Esophagus mucosa (tissue), 1 donor: ENCODE measurements around the gene TSSC4. TPM values are rescaled to one million over a fixed set of nuclear protein-coding genes. Genes with fewer than 3 reads are reported as not detected.

Experiments used
- ATAC-seq: fragments of 200-7000 bp; cut with Tn5 transposase; one replicate; pipeline ENCODE4 v1.9.1; 2020
- total RNA-seq: library from RNA; stranded (reverse); gene quantifications from one replicate; pipeline ENCODE4 v1.2.4, GENCODE V29; 2023
- donor health status: DM: yes; HTN: yes; CAD: no.

Gene TSSC4
- total RNA-seq, 1 donor from 2014 or later, result 36.7 TPM

DNA sequence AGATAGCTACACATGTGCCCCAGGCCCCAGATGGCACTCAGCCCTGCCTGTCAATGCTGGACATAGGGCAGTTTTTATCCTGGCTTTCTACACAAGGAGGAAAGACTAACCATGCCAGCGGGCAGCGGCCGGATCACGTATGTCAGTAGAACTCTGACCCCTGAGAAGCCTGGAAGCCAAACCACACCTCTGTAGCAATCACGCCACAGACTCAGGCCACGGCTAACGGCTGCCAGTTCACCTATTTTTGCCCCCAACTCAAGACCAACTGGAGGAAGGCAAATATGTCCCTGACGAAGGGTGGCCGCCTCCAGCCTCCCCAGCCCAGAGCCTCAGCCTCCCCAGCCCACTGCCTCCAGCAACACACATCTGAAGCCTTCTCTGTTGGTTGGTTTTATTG, 30.7 kb upstream of the TSSC4 start:
- ATAC-seq, result no peak

- no peak for ATAC-seq
These were observed 25.9 kb upstream of the TSSC4 start for GRCh38 chr11:2374456-2375201.

GRCh38 chr11:2375341-2375853, 25.2 kb upstream of the TSSC4 start:
- ATAC-seq, result no peak

- no peak for ATAC-seq
These were observed 24.5 kb upstream of the TSSC4 start for GRCh38 chr11:2375964-2376551.

- peak; percentile 68 for ATAC-seq
These were observed 23.6 kb upstream of the TSSC4 start, which contains the start of gene CD81 for GRCh38 chr11:2376751-2377451. TSS of gene CD81 (plus strand) at chr11:2377310. CDS start at chr11:2377550, 240 bp downstream.

DNA sequence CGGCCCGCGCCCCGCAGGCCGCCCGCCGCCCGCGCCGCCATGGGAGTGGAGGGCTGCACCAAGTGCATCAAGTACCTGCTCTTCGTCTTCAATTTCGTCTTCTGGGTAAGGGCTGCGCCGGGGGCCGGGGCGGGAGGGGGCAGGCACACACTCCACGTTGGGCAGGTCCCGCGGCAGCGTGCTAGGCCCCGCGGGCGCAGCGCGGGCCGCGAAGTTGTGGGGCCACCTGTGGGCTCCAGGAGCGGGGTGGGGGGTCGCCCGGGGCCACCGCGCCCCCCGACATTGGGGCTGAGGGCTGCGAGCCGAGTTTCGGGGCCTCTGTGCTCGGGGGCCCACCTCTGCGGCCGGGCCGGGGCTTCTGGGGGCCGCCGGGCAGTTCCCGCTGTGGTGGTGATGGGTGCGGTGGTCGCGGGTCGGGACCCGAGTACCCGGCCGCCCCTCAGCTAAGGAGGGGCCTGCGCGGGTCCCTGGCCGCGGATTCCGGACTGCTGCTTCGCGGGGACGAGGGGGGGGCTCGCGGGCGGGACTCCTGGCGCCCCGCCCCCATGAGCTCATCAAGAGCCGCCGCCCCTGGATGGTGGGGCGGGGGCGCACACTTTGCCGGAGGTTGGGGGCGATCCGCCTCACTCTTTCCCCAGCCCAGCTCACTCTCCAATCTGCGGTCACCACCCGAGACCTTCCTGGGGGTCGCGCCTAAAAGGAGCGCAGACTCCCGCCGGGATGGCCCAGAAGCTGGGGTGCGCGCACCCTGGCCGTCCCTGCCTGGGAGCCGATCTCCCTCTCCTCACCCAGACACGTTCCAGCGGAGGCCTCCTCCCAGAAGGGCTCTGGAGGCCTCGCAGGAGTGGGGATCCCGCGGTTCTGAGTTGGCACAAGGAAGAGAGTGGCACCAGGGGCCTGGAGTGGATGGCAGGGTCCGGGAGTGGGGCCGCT, 22.8 kb upstream of the TSSC4 start:
- ATAC-seq, result peak; percentile 41

GRCh38 chr11:2378527-2379210, 21.9 kb upstream of the TSSC4 start:
- no peak for ATAC-seq

DNA sequence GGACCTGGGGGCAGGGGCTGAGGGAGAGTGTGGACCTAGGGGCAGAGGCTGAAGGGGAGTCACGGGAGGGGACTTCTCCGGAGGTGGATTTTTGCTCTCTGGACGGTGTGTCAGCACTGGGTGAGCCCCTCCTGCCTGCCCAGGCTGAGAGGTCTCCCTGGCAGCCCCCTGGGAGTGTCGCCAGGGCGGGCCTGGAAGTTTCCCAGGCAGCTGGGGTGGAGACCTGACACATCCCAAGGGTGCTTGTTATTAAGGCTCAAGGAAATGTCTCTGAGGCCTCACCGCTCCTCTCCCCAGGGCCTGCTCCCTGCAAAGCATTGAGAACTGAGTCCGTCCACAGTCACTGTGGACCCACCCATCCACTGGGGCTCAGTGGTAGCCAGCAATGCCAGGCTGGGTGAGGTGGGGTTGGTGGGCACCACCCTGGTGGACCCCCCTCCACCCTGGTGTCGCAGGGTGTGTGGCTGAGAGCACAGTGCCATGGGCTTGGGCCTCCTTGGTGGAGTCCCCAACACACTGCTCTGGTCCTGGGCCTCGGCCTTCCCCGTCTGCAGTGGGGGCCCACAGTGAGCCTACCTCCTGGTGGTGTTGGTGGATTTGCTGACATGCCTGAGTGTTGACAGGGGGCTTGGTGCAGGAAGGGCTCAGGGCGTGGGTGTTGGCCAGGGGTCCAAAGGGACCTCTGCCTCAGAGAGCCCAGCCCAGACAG, 20.9 kb upstream of the TSSC4 start:
- no peak for ATAC-seq

DNA sequence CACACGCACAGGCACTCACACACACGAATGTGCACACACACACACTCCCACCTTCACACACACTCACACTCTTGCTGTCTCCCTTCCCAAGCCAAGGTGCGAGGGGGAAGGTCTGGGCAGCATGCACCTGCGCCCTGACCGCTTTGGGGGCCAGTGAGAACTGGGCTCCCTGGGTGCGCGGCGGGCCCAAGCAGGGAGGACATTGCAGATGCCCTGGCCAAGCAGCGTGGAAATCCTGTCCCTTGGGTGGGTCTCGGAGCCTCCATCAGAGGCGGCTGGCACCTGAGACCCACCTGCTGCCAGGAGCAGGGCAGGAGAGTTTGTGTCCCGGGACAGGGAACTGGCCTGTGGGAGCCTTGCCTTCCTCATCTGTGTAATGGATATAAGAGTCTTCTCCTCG, 20.2 kb upstream of the TSSC4 start:
- no peak for ATAC-seq

- no peak for ATAC-seq
These were observed 19.7 kb upstream of the TSSC4 start for GRCh38 chr11:2380807-2381350.

DNA sequence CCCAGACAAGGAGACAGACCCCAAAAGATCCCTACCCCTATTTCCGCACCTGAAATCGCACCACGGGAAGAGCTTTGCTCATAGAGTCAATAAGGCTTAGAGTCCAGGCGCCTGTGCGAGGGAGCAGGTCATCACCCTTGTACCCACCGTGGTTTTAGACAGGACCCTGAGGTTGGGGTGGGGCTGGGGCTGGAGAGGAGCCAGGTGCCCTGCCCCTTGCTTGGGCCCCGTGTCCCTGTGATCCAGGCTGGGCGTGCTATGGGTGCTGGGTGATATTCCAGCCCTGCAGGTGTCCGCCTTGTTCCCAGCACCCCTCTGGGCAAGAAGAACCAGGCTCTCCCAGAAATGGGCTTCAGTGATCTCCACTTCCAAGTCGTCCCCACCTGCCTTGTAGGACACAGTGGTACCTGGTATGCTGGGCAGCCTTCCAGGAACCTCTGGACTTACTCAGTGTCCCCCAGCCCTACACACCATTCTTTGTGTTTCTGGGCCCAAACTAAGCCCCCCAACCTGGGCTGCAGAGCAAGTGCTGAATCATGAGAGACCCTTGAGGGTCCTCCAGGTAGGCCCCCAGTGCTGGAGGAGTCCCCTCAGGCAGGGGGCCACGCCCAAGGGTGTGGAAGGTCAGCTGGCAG, 18.9 kb upstream of the TSSC4 start:
- ATAC-seq, result no peak

DNA sequence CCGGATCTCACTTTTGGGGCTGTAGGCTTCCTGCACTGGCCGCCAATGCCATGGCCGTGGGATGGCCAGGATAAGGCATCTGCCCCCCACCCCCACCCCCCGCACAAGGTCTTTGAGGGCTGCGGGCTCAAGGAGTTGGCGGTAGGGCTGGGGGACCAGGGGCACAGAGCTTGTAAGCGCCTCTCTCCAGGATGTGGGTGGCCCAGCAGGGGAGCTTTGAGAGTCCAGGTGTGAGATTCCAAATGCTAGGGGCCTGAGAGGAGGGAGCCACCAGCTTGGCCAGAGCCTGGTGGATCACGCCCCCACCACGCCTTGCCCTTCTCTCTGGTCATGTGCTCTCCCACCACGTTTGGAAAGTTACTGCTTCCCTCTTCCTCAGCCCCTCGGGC, 18.4 kb upstream of the TSSC4 start:
- no peak for ATAC-seq

DNA sequence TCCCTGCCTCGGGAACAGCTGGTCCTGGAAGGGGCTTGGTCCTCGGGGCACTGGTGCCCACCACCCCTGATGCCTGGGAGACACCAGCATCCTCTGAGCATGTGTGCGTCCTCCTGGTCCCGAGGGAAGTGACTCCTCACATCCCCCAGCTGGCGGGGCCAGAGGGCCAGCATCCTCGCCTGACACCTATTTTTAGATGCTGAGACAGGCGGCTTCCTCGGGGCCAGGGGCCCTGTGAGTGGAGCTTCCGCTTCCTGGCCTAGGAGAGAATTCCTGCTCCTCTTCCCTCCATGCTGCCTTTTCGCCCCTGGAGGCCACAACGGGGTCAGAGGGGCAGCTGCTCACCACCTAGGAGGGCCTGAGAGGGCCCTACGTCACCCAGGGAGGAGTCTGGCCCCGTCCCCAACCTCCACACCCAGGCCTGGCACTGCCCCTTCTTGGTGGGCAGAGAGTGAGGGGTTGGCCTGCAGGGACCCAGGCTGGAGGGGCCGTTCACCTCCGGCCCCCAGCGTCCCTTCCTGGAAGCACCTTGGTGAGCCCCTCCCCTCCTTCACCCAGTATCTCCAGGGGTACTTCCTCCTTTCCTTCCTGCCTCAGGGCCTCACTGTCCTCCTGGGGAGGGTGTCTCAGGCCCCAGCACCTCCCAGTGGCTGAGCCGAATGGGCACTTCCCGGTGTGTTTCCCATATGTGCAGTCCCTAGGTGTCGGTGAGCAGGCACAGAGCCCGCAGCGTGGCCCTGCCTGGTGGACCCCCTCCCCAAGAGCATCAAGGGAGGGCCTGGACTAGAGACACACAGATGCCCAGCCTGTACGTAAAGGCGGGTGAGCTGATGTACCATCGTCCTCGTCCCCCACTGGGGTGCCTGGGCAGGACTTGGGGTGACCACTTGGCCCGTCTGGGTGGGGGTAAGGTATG, 17.4 kb upstream of the TSSC4 start:
- ATAC-seq, result no peak

DNA sequence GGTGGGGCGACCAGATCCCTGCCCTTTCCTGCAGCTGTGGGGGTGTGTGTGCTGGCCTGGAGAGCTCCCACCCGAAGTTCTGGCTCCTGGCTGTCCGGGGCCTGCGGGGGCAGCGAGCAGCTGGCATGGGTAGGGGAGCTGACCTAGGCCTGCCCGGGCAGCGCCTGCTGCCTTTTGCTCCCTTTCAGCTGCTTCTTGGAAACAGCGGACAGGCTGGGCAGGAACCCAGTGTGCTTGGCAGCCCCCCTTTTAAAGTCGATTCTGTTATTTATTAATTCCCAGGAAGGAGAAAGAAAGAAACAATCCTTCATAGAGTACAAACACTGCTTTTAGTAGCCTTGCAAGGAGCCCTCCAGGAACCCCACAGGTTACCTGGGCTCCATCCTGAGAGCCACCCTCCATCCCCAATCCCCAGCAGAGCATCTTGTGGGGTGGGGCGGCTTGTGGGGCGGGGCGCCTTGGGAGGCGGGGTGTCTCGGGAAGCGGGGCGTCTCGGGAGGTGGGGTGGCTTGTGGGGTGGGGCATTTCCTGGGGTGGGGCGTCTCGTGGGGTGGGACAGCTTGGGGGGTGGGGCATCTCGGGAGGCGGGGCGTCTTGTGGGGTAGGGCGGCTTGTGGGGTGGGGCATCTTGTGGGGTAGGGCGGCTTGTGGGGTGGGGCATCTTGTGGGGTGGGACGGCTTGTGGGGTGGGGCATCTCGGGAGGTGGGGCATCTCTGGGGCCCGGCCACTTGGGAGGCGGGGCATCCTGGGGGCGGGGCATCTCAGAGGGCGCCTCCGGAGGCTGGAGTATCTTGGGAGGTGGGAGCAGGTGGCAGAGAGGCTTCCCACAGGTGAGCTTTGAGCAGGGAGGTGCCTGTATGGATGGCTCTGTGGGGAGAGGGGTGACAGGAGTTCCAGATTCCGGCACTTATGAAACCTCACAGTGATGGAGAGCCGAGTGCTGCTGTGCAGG, 16.4 kb upstream of the TSSC4 start:
- peak; percentile 63 for ATAC-seq

GRCh38 chr11:2385156-2386151, 15.1 kb upstream of the TSSC4 start:
- peak; percentile 2 for ATAC-seq

DNA sequence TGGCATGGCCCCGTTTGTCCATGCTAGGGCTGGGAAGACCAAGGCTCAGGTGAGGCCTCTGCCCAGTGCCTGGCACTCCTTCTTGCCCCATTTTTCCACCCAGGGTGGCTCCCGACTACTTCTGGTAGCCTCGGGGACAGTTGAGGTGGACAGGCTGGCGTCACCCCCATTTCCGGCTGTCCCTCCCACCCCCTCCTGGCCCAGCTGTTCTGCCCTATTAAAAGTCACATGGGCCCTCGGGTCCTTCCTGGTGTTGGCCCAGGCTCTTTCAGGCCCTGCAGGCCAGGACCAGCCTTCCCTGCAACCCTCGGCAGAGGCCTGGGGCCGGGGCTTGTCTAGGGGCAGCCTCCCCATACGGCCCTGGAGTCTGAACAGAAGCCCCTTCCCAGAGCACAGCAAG, 14.0 kb upstream of the TSSC4 start:
- no peak for ATAC-seq
